DND-41 (cell line): Measurements from ENCODE around the gene TET2.

Experiments
- ATAC-seq: fragments of 200-7000 bp; cut with Tn5 transposase; 3 replicates; pipeline ENCODE4 v1.9.1; 2021; ENCODE audit warnings: low read depth; ENCODE audit not compliant: insufficient read depth
- DNase-seq: peaks from one replicate; pipeline ENCODE4 v3.0.0-alpha.2; 2020
- H2AFZ ChIP-seq: 2 replicates; pipeline ENCODE4 v1.6.0; 2012; ENCODE audit warnings: low read depth, low read length
- H3K27ac ChIP-seq: 2 replicates; pipeline ENCODE4 v1.5.1; 2012; ENCODE audit warnings: low read length, inconsistent platforms
- H3K27me3 ChIP-seq: fragments of 200-600 bp; sonication (generic); 2 replicates; pipeline ENCODE4 v1.6.0; 2012; ENCODE audit warnings: low read length, mild to moderate bottlenecking, inconsistent platforms; ENCODE audit not compliant: insufficient read depth, poor library complexity
- H3K36me3 ChIP-seq: 2 replicates; pipeline ENCODE4 v1.5.1; 2012; ENCODE audit warnings: low read length, inconsistent platforms; ENCODE audit not compliant: insufficient read depth
- H3K4me1 ChIP-seq: 2 replicates; pipeline ENCODE4 v1.5.1; 2012; ENCODE audit warnings: mild to moderate bottlenecking, low read length; ENCODE audit not compliant: insufficient read depth
- H3K4me2 ChIP-seq: 2 replicates; pipeline ENCODE4 v1.6.0; 2012; ENCODE audit warnings: mild to moderate bottlenecking, moderate library complexity, low read length, inconsistent platforms; ENCODE audit not compliant: insufficient read depth
- H3K4me3 ChIP-seq, 2 experiments: fragments of 200-600 bp in 1 of 2; shearing (Covaris generic) in 1 of 2; 2 replicates each; pipeline ENCODE4 v1.5.1; 2012 to 2016; ENCODE audit warnings: inconsistent platforms in 2 of 2, low read length in 2 of 2, mild to moderate bottlenecking in 2 of 2, low read depth in 1 of 2, moderate library complexity in 1 of 2
- H3K79me2 ChIP-seq: 2 replicates; pipeline ENCODE4 v1.6.0; 2012; ENCODE audit warnings: low read length, inconsistent platforms; ENCODE audit not compliant: insufficient read depth
- H3K9ac ChIP-seq: 2 replicates; pipeline ENCODE4 v1.6.0; 2012; ENCODE audit warnings: low read depth, mild to moderate bottlenecking, inconsistent platforms, low read length, moderate library complexity
- H3K9me3 ChIP-seq: 2 replicates; pipeline ENCODE4 v1.5.1; 2012; ENCODE audit warnings: low read length, moderate library complexity, mild to moderate bottlenecking, inconsistent platforms; ENCODE audit not compliant: insufficient read depth, severe bottlenecking
- H4K20me1 ChIP-seq: 2 replicates; pipeline ENCODE4 v1.6.0; 2012; ENCODE audit warnings: low read length; ENCODE audit not compliant: insufficient read depth
- EZH2 ChIP-seq: IDR thresholded peaks from 3 replicates; pipeline ENCODE4 v1.6.1; 2012; ENCODE audit warnings: borderline replicate concordance, low read depth, mild to moderate bottlenecking, moderate library complexity, low read length, inconsistent platforms; ENCODE audit not compliant: severe bottlenecking
- TF ChIP-seq, protein P1 (sequence below): IDR thresholded peaks from 2 replicates; pipeline ENCODE4 v1.5.1; 2012; ENCODE audit warnings: borderline replicate concordance, low read length, moderate library complexity, mild to moderate bottlenecking; ENCODE audit not compliant: poor library complexity, severe bottlenecking; ENCODE audit errors: extremely low read depth

Gene TET2

DNA sequence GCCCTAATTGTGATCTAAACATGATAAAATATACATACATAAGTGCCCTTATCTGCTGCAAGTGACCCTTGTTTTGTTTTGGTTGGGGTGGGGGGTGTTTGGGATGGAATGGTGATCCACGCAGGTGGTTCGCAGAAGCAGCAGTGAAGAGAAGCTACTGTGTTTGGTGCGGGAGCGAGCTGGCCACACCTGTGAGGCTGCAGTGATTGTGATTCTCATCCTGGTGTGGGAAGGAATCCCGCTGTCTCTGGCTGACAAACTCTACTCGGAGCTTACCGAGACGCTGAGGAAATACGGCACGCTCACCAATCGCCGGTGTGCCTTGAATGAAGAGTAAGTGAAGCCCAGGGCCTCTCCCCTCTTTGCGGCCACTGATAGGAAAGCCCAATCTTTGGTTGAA is 96.8 kb downstream of the TET2 start:
- Histone ChIP-seq H3K9ac (no peak overlapping the region), H2AFZ (no peak overlapping the region), H3K27me3 (no peaks in the 10 kb centered on the region), H3K79me2 (no peaks in the 10 kb centered on the region), H3K4me2 (no peak overlapping the region), H3K36me3 (no peaks in the 10 kb centered on the region), H3K9me3 (no peaks in the 10 kb centered on the region), H3K4me1 (no peaks in the 10 kb centered on the region), H3K4me3 (no peak overlapping the region), H3K27ac (no peak overlapping the region), H4K20me1 (no peaks in the 10 kb centered on the region)
- TF ChIP-seq, protein P1, sequence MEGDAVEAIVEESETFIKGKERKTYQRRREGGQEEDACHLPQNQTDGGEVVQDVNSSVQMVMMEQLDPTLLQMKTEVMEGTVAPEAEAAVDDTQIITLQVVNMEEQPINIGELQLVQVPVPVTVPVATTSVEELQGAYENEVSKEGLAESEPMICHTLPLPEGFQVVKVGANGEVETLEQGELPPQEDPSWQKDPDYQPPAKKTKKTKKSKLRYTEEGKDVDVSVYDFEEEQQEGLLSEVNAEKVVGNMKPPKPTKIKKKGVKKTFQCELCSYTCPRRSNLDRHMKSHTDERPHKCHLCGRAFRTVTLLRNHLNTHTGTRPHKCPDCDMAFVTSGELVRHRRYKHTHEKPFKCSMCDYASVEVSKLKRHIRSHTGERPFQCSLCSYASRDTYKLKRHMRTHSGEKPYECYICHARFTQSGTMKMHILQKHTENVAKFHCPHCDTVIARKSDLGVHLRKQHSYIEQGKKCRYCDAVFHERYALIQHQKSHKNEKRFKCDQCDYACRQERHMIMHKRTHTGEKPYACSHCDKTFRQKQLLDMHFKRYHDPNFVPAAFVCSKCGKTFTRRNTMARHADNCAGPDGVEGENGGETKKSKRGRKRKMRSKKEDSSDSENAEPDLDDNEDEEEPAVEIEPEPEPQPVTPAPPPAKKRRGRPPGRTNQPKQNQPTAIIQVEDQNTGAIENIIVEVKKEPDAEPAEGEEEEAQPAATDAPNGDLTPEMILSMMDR = no peak
- TF ChIP-seq EZH2 = no peak
- DNase-seq (no peak), ATAC-seq (no peak)

DNA sequence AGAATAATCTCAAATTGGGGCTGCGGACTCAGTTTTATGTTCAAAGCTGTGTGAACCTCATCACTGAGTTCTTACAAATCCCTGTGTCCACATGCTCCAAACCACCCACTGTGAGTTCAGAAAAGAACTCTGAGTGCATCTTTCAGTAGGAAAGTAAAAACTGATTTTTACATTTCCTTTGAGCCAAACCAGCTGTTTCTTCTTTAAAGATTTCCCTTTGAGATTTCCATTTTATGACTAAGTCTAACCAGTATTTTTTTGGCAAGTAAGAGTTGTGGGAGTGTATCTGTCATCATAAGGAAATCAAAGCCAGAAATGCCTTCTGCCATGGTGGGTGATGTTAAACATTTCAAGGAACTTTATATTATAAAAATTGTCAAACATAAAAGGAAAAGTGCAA is 100.0 kb downstream of the TET2 start:
- no peaks in the 10 kb centered on the region for H3K79me2 ChIP-seq
- no peaks in the 10 kb centered on the region for H3K27me3 ChIP-seq
- no peak overlapping the region for H3K4me2 ChIP-seq
- no peak overlapping the region for H3K4me3 ChIP-seq
- H3K27ac ChIP-seq = no peak overlapping the region
- H3K36me3 ChIP-seq = no peaks in the 10 kb centered on the region
- no peak for TF ChIP-seq EZH2
- TF ChIP-seq, protein P1 = no peak
- ATAC-seq = no peak
- no peak for DNase-seq
- no peaks in the 10 kb centered on the region for H3K4me1 ChIP-seq
- H3K9me3 ChIP-seq = no peaks in the 10 kb centered on the region
- no peak overlapping the region for H3K9ac ChIP-seq
- no peaks in the 10 kb centered on the region for H4K20me1 ChIP-seq
- H2AFZ ChIP-seq = no peak overlapping the region

DNA sequence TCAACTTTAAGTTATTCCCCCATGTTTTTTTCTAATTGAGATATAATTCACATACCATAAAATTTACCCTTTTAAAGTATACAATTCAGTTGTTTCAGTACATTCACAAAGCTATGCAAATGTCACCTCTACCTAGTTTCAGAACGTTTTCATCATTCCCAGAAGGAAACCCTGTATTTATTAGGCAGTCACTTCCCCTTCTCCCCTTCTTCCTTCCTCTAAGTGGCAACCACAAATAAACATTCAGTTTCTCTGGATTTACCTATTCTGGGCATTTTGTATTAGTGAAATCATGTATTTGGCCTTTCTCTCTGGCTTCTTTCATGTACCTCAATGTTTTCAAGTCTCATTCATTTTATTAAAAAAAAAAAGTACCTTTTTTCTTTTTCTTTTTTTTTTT is 101.9 kb downstream of the TET2 start:
- no peak overlapping the region for H3K4me2 ChIP-seq
- H3K36me3 ChIP-seq = no peaks in the 10 kb centered on the region
- H3K27me3 ChIP-seq = no peaks in the 10 kb centered on the region
- H3K9ac ChIP-seq = no peak overlapping the region
- H3K27ac ChIP-seq = no peak overlapping the region
- TF ChIP-seq, protein P1 = no peak
- TF ChIP-seq EZH2 = no peak
- no peaks in the 10 kb centered on the region for H3K4me1 ChIP-seq
- H4K20me1 ChIP-seq = no peaks in the 10 kb centered on the region
- H2AFZ ChIP-seq = no peak overlapping the region
- ATAC-seq (no peak), DNase-seq (no peak)
- no peak overlapping the region for H3K4me3 ChIP-seq
- H3K79me2 ChIP-seq = no peaks in the 10 kb centered on the region
- H3K9me3 ChIP-seq = peaks cover 2% of the 10 kb centered on the region
